NCI-H2107 (cell line): Measurements from ENCODE around the gene CCNJL.
"Not testable (repeated sequence)": the region's sequence is repeated elsewhere in the genome, so short reads cannot be mapped to it uniquely, and the experiment has no call there.

Source experiments
- DNase-seq: peaks from one replicate; lab custom pipeline; 2025; lab: John Stamatoyannopoulos, UW

CCNJL gene

DNA sequence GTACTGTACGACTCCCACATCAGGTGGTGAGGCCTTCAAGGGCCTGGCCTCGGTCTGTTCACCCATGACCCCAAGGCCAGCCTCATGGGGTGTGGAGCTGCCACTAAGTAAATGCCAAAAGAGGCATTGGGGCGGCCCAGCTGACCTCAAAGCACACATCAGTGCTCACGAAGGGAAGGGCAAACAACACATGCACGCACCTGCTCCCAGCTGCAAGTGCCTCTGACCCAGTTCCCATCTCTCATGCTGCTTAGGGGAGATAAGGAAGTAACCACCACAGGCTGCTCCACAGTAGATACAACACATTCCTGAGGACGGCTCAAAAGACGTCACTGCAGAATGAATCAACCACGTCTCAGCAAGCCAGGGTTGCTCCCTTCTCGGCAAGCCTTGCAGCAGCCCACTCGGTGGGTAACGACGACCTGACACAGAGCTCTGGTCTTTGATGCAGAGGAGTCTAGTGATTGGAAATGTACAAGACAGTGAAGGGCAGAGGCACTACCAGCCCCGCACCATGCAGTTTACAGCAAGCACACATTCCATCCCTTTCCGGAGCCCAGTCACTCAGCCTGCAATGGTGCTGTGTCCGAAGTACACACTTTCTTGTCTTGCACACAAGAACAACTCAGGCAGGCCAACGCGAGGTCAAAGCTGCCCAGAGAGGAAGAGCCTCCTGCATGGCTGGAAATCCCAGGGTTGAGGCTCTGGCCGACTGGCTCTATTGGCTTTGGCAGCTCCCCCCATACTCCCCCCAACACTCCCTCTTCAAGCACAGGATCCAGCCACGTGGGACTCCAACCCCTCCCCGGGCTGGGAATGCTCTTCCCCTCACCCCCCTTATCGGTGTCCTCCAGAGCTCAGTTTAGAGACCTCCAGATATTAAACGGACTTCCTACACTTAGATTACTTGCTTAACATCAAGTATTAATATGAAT lies 51.2 kb downstream of the CCNJL start:
- DNase-seq, result no peak

DNA sequence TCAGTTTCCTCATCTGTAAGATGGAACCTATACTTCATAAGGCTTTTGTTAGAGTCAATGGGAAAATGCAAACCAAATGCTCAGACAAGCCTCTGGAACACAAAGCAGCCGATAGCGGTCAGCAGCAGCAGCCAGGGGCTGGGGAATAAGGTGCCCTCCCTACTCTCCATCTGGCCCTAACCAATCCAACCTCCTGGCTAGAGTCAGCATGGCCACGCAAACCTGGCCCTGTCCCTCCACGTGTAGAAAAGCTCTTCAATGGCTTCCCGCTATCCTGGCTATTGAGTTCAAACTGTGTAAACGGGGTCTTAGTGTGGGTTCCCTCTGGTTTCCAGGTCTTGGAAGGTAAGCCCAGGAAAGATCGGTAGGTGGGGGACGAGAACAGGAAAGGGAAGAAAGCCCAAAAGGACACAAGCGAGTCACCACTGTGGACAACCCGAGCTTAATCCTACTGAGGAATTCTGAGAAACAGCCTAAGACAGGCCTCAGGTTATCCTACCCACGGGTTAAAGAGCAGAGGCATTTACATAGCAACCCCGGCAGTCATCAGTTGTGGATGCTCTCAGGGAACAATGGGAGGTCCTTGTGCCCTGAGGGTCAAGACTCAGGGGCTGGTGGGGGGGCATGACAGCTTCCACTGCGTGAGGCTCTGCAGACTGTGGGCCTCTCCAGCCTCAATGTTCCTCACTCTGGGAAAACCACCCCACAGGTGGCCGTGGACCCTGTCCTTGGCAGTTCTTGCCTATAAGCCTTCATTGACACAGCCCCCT lies 52.2 kb downstream of the CCNJL start:
- no peak for DNase-seq

DNA sequence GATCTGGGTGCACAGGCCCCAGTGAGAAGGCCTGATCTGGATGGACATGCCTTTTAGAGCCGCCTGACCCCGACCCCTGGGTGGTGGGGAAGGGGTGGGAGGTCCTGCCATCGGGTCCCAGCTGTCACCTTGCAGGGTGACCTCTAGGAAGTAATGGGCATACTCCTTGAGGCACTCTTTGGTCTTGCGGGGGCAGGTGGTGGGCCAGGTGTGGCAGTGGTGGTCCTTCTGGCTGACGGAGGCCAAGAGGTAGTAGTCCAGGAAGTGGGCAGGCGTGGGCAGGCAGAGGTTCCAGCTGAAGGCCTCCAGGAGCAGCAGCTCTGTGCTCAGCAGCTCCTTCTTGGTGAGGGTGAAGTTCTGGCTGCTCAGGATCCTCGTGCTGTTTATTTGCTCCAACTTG lies 53.0 kb downstream of the CCNJL start:
- DNase-seq, result no peak

DNA sequence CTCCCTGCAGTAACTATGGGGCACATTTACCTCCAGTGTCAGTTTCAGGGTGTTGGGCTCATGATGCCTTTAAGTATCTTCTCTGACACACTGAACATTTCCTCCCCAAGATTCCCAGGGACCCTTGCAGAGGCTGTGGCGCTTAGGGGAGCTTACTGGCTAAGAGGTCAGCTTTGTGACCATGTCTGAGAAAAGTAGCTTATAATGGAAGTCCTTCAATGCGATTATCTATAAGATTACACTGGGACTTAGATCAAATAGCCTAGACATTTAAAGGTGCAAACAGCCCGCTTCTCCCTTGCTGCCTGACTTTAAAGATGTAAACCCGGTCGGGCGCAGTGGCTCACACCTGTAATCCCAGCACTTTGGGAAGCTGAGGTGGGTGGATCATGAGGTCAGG lies 57.7 kb downstream of the CCNJL start:
- no peak for DNase-seq

DNA sequence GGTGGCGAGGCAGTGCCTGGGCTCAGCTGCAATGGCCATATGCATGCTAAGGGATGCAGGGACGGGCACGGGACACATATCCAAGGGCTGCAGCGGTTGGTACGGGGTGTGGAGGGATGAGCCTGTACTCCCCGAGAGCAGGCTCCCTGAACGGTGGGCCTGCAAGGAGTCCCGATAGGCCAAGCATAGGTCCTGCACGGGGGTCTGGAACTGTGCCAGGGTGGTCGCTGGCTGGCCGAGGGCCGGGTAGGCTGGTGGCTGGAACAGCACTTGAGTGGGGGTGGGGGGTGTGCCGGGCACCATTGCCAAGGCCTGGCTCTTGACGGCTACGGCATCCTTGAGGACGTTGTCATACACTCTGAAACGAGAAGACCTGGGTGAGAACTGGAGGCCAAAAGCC lies 58.9 kb downstream of the CCNJL start:
- no peak for DNase-seq

DNA sequence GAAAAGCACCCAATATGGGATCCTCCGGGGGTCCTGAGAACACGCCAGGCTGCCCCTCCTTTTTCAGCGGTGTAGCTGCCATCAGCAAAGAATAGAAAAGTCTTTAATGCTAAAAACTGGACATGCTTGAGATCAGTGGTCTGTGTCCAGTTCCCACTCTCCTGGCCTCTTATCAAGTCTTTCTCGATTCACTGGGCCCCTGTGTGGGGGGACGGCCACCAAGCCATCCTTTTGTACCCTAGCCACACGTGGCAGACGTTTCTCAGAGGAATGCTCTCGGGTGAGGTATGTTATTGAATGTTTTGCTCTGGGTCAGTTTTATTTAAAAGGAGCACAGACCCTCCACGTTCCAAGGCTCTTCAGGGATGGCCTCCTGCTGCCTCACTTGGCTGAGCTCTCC lies 59.4 kb downstream of the CCNJL start:
- no peak for DNase-seq

DNA sequence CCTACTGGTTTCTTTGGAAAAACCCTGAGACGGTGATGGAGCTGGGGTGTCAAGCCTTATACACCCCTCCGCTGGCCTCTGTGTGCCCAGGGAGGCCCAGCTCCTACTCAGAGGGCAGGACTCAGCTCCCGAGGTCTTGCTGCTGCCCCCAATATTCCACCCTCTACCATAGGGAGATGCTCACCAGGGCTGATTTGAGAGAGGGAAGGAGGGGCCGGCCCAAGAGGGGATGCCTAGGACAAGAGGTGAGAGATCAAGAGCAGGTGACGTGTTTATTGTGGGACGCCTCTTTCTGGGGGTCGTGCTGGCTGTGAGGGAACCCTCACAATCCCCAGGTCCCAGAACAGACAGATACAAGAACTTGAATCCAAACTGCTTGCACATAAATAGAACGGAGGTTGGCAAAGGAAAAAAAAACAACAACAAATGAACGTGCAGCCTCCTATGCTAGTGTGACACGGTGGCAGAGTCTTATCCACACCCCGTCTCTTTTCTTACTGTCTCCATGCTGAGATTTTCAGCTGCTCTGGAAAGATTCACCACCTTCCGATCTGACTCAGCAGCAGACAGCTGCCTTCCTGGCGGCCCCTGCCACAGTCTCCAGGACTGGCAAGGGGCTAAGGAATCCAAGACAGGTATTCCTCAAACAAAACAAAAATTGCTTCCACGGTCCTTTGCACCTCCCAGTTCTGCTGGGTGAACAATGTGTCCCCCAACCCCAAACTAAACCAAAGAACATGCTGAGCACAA lies 60.8 kb downstream of the CCNJL start:
- no peak for DNase-seq

DNA sequence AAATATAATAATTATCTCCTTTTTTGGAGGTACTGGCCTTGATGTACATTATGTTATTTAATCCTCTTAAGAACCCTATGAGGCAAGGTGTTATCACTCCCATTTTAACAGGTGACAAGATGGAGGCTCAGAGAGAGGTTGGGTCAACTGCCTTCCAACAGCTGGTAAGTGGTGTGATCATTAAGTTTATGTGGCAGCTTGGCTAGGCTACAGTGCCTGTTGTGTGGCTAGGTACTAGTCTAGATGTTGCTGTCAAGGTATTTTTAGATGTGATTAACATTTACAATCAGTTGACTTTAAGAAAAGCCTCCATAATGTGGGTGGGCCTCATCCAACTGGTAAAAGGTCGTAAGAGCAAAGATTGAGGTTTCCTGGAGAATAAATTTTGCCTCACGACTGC lies 61.5 kb downstream of the CCNJL start:
- no peak for DNase-seq

DNA sequence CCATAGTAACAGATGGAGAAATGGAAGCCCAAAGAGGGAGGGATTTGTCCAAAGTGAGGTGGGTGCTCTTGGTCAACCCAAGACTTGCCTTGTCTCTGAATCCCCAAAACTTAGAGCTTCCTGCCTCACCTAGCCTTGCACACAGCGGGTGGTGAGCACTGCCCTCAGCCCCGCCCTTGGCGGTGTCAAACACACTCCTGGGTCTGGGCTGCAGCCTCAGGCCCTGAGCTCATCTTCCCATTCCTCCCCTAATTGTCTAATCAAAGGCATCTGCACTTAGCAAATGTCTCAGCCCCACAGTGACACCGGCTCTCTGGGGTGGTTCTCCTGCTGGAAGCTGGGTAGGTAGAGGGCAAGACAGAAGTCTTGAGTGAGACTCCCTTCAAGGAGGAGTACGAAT lies 62.1 kb downstream of the CCNJL start:
- no peak for DNase-seq

DNA sequence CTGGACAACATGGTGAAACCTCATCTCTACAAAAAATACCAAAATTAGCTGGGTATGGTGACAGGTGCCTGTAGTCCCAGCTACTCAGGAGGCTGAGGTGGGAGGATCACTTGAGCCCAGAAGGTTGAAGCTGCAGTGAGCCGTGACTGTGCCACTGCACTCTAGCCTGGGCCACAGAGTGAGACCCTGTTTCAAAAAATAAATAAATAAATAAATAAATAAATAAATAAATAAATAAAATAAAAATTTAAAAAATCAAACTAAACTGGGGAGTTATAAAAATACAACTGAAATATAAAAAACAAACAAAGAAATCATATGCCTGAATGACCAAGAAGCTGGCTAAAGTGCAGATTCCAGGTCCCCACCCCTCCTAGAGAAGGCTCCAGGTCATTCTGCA lies 62.8 kb downstream of the CCNJL start:
- DNase-seq, result not testable (repeated sequence)

DNA sequence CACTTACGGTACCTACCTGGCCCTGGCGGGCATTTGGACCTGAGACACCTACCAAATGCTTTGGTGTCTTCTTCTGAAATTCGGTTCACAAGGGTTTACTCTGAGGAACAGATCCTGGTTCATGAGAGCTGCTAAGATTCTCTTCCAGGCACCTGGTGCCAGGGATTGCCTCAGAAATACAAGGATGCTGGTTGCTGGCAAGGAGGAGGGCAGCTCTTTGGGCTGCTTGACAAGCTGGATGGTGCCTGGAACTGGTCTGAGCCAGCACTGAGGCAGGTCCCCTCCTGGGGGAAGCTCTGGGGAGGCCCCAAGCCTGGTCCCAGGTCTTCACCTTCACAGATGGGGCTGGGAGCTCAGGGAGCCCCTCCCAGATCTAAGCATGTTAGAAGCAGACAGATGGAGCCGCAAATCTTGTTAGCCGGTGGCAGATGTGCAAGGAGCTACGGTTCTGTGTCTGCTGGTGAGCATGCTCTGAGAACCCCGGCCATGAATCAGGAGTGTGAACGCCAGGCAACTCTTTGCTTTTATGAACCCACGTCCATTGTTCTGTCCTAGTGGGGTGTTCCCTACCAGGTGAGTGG lies 66.8 kb downstream of the CCNJL start:
- DNase-seq, result no peak

DNA sequence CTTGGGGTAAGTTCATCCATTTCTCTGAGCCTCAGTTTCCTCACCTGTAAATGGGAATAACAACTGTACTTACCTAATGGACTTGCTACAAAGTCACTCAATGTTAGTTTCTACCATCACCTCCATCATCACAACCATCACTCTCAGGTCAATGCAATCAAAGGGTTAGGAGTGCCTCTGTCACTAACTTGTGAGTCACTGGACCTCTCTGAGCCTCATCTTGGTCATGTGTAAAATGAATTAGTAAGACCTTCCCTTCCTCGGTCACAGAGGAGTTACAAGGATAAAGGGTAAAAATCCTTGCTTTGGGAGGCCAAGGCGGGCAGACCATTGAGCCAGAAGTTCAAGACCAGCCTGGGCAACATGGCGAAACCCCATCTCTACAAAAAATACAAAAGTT lies 70.2 kb downstream of the CCNJL start:
- DNase-seq, result no peak

DNA sequence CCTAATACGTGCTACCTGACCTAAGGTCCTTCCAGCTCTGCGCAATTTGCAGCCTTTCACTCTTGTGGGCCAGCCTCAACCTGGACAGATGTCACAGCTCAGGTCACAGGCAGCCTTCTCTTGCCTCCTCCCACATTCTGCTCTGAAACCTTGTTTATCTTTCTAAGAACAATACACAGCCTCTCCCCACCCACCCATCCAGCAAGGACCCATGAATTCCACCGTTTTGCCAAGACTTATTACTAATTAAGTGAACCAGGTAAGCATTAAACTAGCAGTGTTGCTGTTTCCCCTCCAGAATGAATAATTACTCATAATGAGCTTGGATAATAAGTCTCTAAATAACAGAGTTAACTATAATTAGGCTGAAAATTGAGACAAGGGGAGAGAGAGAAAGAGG lies 72.0 kb downstream of the CCNJL start:
- no peak for DNase-seq

DNA sequence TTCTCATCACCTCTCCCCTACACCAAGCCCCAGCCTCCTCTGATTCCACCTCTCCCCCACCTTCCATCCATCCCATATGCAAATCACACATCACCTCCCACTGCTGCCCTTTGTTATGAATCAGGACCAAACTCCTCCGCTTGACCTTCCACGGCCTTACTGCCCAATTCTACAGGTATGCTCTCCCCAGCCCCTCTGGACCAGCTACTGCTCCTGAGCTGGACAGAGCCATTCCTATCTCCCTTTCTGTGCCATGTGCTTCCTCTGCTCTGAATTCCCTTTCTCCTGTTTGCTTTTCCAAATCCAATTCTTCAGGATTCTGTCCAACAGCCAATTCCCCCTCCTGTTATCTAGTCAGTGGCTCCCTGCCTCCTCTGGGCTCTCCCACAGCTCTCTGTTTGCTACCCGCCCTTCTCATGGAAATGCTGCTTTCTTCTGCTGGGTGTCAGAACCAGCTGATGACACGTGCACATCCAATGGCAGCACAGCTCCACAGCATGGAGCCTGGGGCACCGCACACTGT lies 74.7 kb downstream of the CCNJL start:
- DNase-seq, result no peak

DNA sequence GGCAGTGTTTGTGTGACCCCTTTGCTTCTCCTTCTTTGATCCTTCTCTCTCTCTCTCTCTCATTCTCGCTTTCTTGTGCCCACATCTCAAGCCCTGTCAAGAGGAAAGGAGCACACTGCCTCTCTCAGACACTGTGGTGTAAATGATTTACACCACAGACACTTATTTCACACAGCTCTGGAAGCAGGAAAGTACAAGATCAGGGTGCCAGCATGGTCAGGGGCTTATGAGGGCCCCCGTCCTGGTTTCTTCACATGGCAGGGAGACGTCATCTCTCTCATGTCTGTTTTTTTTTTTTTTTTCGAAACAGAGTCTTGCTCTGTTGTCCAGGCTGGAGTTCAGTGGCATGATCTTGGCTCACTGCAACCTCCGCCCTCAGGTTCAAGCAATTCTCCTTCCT lies 76.6 kb downstream of the CCNJL start:
- DNase-seq, result no peak

DNA sequence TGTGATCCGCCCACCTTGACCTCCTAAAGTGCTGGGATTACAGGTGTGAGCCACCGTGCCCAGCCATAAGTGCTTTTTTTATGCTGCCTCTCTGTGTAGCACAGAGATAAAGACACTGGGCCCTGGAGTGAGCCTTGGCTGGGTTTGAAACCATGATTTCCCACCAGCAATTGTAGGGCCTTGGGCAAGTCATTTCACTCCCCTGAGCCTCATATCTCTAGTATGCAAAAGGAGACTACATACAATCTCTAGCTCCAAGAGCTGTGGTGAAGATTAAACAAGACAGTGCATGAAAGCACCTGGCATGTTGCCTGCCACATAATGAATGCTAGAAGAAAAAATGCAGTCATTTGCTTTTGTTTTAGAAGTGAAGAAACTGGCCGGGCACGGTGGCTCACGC lies 79.1 kb downstream of the CCNJL start:
- no peak for DNase-seq

DNA sequence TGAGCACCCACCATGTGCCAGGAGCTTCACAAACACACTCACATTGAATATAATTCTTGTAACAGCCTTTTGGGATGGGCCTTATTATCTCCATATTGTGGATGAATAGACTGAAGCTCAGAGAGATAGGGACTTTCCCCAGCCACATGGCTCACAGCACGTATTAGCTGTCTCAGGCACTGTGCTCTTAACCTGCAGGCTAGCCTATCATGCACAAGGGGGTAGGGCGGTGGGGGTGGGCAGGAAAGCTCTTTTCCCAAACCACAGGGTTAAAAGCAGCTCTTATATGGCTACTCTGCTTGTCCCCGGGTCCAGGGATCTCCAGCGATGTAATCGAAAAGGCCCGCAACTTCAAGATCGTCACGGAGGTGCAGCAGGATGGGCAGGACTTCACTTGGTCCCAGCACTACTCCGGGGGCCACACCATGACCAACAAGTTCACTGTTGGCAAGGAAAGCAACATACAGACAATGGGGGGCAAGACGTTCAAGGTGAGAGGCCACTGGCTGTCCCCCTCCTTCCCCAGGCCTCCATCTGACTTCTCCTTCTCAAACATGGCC lies 80.5 kb downstream of the CCNJL start:
- DNase-seq, result no peak

DNA sequence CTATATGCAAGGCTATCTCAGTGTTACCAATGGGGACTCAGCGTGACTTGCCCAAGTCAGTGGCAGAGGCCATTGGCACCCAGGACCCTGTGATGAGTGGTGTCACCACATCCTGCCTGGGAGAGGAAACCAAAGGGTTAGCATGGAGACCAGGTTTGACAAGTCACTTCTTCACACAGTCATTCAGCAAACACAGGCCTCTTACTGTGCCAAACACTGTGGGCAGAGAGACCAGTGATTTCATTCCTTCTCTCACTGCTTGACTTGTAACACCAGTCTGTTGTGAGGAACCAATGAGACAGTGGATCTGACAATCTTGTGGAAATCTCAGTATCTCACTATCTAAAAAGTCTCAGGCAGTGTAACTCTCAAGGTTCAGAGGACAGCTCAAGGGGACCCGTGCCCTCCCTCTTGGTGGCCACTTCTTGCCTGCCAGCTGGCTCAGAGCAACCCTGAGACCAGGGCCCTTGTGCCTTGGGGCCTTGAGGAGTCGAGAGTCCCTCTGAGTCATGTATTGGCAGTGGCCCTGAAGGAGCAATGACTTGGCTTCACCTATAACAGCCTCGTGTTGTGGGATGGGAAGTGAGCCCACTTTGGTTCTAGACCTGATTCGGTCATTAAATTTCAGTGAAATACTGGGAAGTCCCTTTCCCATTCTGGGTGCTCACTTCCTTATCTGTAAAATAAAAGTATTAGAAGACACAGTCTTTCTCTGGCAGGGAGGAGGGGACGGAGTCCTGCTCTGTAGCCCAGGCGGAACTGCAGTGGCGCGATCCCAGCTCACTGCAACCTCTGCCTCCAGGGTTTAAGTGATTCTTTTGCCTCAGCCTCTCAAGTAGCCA lies 81.5 kb downstream of the CCNJL start:
- DNase-seq, result no peak

DNA sequence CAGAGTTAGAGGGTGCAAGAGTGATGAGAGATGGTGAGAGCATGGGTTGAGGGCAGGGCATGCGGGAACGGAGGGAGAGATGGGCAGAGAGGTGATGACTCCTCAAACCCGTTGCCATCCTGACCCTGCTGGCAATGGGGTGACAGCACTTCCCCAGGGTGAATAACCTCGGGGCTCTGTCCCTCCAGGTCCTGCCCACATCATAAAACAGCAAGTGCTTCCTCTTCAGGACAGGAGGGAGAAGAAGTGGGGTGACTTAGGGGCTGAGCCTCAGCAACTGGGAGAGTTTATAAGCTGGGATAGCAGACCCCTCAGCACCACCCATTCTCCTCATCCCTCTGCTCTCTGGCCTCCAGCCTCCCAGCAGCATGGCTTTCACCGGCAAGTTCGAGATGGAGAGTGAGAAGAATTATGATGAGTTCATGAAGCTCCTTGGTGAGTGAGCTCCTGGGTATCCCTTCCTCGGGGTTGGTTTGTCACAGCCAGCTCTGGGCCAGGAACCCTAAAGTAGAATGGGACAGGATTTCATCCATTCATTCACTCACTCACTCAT lies 83.1 kb downstream of the CCNJL start, which contains the start of gene FABP6:
Gene FABP6 (plus strand): TSS at position 317 of the 553 bp plus-strand sequence. CDS start 52 bp downstream, at position 369.
- no peak for DNase-seq

DNA sequence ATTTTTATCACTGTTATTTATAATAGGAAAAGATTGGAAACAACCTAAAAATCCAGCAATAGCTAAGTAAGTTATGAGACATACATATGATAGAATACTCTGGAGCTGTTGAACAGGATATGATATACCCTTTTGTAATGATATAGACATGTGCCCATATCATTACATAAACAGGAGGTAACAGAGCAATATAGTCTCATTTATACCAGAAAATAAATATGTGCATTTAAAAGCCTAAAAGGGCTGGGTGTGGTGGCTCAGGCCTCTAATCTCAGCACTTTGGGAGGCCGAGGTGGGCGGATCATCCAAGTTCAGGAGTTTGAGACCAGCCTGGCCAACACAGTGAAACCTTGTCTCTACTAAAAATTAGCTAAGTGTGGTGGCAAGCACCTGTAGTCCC lies 85.4 kb downstream of the CCNJL start:
- DNase-seq, result no peak
